HPDE6-E6E7 (cell line): Measurements from ENCODE around the gene EPM2A.
"Not testable (repeated sequence)": the region's sequence is repeated elsewhere in the genome, so short reads cannot be mapped to it uniquely, and the experiment has no call there.

Experiments
- DNase-seq: peaks from one replicate; pipeline ENCODE4 v3.0.0; 2011; ENCODE audit warnings: missing footprints; ENCODE audit errors: extremely low spot score

The EPM2A gene

GRCh38 chr6:145735356-145736165, at the start of gene EPM2A:
Gene EPM2A, minus strand, starts transcription at chr6:145735520. Its CDS starts 22 bp downstream, at chr6:145735498.
- DNase-seq = peak; percentile 76

DNA sequence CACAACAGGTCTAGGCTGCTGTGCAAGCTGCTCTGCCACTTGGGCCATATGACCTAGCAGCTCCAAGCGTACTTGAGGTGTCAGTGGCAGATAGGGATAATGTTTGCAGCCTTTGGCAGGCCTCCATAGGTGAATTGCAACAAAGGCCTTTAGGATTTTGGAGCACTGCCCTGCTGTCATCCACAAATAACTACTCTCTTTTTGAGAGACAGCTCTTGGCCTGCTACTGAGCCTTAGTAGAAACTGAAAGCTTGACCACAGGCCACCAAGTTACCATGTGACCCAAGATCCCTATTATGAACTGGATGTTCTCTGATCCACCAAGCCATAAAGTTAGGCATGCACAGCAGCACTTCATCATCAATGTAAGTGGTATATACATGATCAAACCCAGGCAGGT, 49.4 kb upstream of the EPM2A start:
- no peak for DNase-seq

GRCh38 chr6:145783796-145784195, 48.5 kb upstream of the EPM2A start:
- no peak for DNase-seq

- no peak for DNase-seq
These were observed 37.5 kb upstream of the EPM2A start for GRCh38 chr6:145772846-145773245.

DNA sequence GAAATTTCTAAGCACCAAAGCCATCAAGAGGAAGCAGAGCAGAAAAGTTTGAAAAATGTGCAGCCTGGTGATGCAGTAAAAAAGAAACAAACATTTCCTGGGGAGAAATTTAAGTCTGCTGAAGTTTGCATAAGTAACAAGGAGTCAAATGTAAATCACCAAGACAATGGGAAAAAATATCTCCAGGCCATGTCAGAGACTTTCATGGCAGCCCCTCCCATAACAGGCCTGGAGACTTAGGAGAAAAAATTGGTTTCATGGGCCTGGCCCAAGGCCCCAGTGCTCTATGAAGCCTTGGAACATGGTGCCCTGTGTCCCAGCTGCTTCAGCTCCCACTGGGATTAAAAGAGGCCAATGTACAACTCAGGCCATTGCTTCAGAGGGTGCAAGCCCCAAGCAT, 30.1 kb upstream of the EPM2A start:
- no peak for DNase-seq

- DNase-seq = no peak
These were observed 28.4 kb upstream of the EPM2A start for GRCh38 chr6:145763742-145764141.

- DNase-seq = no peak
These were observed 26.3 kb upstream of the EPM2A start for GRCh38 chr6:145761584-145761983.

DNA sequence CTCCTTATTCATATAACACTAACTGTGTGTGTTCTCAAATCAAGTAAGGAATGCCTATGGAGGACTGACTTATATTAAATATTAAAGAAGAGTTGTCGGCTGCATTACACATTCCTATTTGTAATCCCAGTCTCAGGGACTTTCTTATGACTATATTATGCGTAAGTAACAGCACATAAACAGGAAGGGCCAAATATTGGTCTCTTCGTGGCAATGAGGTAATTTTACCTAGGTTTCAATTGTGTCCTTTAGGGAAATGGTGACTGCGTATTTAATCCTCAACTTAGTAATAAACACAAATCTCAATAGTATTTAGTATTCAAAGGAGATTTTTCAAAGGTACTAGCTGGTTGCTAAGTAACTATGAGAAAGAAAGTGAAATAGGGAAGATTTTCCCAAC, 22.8 kb upstream of the EPM2A start:
- DNase-seq = no peak

DNA sequence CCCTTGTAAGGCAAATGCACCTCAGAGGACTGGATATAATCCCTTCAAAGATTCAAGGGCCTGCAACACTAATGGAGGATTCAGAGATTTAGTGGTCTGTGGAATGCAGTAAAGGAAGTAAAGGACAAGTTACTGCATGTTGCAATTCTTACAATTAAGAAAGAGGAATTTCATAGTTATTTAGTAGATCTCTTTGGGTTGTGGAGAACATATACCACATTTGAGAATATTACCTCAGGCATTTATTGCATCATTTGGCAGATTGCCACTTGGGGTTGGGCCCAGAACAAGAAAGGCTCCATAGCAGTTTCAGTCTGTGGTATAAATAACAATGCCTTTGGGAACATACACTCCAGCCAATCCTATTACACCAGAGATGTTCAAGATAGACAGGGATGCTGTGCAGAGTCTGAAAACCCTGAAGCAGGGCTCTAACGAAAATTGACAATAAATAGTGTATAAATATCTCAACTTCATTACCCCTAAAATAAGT, 20.9 kb upstream of the EPM2A start:
- peak; percentile 39 for DNase-seq

GRCh38 chr6:145755682-145756081, 20.4 kb upstream of the EPM2A start:
- no peak for DNase-seq

DNA sequence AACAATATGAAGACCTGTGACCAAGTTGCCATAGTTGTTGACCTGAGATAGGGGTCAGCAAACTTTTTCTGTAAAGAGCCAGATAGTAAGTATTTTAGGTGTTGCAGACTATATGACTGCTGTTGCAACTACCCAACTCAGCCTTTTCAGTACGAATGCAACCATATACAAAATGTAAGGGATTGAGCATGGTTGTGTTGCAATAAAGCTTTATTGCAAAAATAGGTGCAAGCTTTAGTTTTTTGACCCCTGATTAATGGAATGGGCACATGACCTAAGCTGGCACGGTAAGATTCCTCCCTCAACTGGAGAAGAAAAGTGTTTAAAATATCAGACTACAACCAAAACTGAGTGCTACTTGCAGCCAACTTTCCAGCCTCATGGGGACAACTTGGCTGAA, 17.3 kb upstream of the EPM2A start:
- no peak for DNase-seq

- DNase-seq = no peak
These were observed 14.3 kb upstream of the EPM2A start for GRCh38 chr6:145749632-145750031.

DNA sequence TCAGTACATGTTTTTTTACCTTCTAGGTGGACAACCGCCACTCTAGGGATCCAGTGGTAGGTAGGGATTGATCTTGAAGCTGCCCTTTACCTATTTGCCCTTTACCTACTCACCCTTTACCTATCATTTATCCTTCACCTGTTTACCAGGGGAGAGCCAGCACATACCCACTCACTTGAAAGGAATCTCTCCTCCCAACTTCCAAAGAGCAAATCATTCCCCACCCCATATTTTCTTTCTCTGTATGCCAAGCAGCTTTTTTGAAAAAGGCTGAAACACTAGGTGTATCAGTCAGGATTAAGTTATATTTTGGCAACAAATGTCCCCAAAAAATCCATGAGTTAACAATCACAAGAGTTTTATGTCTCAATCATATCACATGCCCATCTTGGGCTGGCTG, 10.5 kb upstream of the EPM2A start:
- DNase-seq = no peak

DNA sequence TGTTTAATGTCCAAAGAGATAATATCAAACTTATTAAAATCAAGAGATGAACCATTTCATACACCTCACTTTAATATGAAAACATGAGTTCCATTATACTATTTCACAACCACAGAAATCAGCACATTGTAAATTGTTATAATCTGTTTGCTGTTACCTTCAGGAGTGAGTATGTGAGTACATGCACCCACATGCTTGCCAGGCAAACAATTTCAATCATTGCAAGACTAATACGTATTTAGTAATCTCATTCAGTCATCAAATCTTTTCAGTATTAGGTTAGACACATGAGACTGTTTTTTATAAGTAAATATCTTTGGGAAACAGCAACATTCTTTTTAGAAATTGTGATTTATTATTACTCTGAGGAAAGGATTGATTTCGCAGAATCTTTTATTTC, 9.3 kb upstream of the EPM2A start:
- no peak for DNase-seq

DNA sequence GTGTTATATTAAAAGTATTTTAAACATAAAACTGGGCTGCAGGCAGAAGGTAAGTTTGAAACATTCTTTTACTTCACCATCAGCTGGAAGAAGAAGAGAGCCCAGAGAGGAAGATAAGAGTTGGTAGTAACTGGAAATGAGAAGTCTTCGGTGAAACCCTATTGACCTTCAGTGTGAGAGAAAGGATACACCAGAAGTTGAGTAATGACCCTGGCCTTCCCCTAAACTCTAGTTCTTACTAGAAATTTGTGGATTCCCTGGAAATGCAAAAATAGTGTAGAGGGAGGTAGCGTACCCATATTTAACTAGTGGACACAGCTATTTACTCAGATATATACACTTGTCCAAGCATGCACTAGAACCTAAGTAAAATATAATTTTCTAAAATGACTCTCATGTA, 8.0 kb upstream of the EPM2A start:
- no peak for DNase-seq

GRCh38 chr6:145742472-145742871, 7.2 kb upstream of the EPM2A start:
- not testable (repeated sequence) for DNase-seq

GRCh38 chr6:145739685-145740084, 4.4 kb upstream of the EPM2A start:
- not testable (repeated sequence) for DNase-seq

- DNase-seq = no peak
These were observed 2.9 kb upstream of the EPM2A start for GRCh38 chr6:145738265-145738664.

DNA sequence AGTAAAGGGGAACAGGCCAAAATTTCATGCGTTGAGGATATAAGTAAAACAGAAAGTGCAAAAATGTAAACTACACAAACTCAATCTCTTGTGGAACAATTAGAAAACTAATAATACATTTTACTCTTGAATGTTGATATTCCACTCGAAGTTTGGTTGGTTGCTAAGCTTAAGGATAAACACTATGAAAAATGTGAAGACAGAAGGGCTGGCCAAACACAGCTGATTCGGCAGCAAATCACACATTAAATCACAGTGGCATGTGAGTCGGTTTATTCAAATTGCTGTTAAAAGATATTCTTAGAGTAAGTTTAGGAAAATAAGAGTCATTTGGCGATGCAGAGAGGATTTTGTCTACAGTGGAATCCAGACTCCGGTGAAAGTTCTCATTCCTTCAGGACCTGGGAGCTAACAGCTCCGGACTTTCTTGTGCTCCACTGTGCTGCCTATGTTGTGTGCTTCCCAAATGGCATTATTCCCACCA, 1.4 kb upstream of the EPM2A start:
- DNase-seq = no peak

GRCh38 chr6:145734486-145735355, 599 bp downstream of the EPM2A start:
- DNase-seq = peak; percentile 82

GRCh38 chr6:145733810-145734209, 1.5 kb downstream of the EPM2A start:
- DNase-seq = no peak

DNA sequence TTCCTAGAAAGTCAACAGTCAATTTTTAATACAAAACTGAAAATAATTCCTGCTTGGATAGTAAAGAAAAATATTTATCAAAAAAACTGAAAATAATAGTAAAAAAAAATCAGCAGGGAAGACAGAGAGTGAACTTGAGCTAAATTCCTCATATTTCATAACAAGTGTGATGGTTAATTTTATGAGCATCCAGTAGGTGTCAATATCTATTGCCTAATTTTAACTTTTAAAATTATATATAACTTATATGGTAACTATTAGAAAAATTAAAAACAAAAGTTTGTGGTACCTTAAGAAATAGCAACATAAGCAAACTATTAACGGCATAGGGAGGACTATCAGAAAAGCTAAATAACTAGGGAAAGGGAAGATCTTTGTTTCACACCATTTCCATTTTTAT, 2.1 kb downstream of the EPM2A start:
- DNase-seq = no peak

GRCh38 chr6:145731447-145731846, 3.9 kb downstream of the EPM2A start:
- no peak for DNase-seq
